ENCODE measurements around the gene HDAC4. TPM values are rescaled to one million over a fixed set of nuclear protein-coding genes. Genes with fewer than 3 reads are reported as not detected.

Gene HDAC4
- total RNA-seq, 4 donors from 2014 or later: 21.6 to 72.7 (median 35.2) TPM

DNA sequence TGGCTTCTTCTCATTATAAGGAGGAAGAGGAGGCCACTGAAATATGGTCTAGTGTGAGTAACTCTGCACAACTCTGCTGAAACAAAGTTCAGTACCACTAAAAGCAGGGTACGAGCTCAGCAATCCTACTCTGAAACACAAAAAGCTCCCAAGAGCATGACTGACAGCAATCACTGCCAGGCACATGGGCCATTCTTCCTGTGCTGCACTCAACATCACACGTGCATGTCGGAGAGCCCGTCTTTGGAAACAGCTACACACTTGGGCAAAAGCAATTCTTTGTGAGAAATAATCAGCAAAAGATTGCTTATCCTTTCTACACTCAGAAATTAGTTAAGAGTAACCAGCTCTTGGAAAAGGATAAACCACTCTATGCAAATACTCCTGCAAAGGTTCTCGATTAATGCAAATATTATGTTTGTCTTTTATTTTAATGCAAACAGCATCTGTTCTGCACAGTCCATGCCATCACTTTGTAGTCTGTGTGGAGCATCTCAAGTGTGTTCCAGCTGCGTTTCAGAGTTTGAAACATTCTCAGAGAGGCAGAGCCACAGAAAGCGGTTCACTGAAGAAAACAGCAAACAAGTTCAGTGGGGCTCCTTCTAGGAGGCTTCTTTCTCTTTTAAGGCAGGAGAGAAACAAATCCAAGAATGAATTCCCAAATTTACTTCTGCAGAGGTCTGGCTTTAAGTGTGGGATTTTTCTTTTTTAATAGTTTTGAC, 145.0 kb downstream of the HDAC4 start:
- Histone ChIP-seq H3K36me3 (no peaks in the 10 kb centered on the region), H3K9me3 (no peaks in the 10 kb centered on the region), H3K27ac (peak overlapping the region in 1 of 4 donors; percentile 11), H3K27me3 (no peaks in the 10 kb centered on the region), H3K4me1 (peaks cover 15 to 70% (median 27%) of the 10 kb centered on the region in 3 donors), H3K4me3 (no peak overlapping the region)
- TF ChIP-seq, protein P1, sequence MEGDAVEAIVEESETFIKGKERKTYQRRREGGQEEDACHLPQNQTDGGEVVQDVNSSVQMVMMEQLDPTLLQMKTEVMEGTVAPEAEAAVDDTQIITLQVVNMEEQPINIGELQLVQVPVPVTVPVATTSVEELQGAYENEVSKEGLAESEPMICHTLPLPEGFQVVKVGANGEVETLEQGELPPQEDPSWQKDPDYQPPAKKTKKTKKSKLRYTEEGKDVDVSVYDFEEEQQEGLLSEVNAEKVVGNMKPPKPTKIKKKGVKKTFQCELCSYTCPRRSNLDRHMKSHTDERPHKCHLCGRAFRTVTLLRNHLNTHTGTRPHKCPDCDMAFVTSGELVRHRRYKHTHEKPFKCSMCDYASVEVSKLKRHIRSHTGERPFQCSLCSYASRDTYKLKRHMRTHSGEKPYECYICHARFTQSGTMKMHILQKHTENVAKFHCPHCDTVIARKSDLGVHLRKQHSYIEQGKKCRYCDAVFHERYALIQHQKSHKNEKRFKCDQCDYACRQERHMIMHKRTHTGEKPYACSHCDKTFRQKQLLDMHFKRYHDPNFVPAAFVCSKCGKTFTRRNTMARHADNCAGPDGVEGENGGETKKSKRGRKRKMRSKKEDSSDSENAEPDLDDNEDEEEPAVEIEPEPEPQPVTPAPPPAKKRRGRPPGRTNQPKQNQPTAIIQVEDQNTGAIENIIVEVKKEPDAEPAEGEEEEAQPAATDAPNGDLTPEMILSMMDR (IDR thresholded peaks at IDR 0.05): no peak
- TF ChIP-seq POLR2A (IDR thresholded peaks at IDR 0.05): no peak
- WGBS, 2 donors: 83 to 89% methylated on average over 7 of the region's 7 CpGs
- DNase-seq: no peak
- intact Hi-C loops (cut with DNase I): no loop called here

DNA sequence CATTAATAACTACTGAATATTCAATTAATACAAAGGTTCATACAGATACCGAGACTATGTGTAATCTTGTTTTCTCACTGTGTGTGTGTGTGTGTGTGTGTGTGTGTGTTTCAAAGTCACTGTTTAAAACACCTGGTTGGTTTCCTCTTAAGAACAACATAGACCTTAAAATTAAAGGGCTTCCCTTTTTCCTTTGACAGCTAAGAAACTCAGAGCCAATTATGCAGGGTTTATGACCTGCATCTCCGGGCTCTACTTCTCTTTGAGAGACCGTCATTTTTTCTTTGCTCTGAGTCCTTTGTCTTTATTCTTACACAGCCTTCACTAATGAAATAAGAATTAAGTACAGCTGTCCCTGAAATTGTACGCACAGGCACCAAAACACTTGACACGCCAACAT, 145.6 kb downstream of the HDAC4 start:
- Histone ChIP-seq H3K27me3 (no peaks in the 10 kb centered on the region), H3K4me3 (no peak overlapping the region), H3K9me3 (no peaks in the 10 kb centered on the region), H3K36me3 (no peaks in the 10 kb centered on the region), H3K27ac (no peak overlapping the region), H3K4me1 (peaks cover 14 to 70% (median 23%) of the 10 kb centered on the region in 3 donors)
- 84 to 85% methylated on average over 5 of the region's 5 CpGs for WGBS, 2 donors
- intact Hi-C loops (cut with DNase I): no loop called here
- DNase-seq: no peak
- TF ChIP-seq, protein P1 (IDR thresholded peaks at IDR 0.05): no peak
- no peak for TF ChIP-seq POLR2A (IDR thresholded peaks at IDR 0.05)

- intact Hi-C loops (cut with DNase I): no loop called here
- no peak overlapping the region for H3K4me3 ChIP-seq
- H3K4me1 ChIP-seq: peaks cover 19 to 71% (median 21%) of the 10 kb centered on the region in 3 donors
- no peaks in the 10 kb centered on the region for H3K36me3 ChIP-seq
- TF ChIP-seq, protein P1 (IDR thresholded peaks at IDR 0.05): no peak
- TF ChIP-seq POLR2A (IDR thresholded peaks at IDR 0.05): no peak
- H3K27ac ChIP-seq: peak overlapping the region in 3 of 4 donors; percentile 47 to 61 (median 48)
- DNase-seq: no peak
- WGBS, 2 donors: 70 to 79% methylated on average over 6 to 7 of the region's 7 CpGs
- no peaks in the 10 kb centered on the region for H3K27me3 ChIP-seq
- no peaks in the 10 kb centered on the region for H3K9me3 ChIP-seq
Observed at GRCh38 chr2:239253701-239254436, 147.0 kb downstream of the HDAC4 start.

- no peaks in the 10 kb centered on the region for H3K27me3 ChIP-seq
- no peaks in the 10 kb centered on the region for H3K36me3 ChIP-seq
- peak overlapping the region in 3 of 4 donors; percentile 47 to 61 (median 48) for H3K27ac ChIP-seq
- no peak for DNase-seq
- peak overlapping the region in 1 of 4 donors; percentile 33 for H3K4me3 ChIP-seq
- intact Hi-C loops (cut with DNase I): no loop called here
- TF ChIP-seq, protein P1 (IDR thresholded peaks at IDR 0.05): no peak
- TF ChIP-seq POLR2A (IDR thresholded peaks at IDR 0.05): no peak
- H3K4me1 ChIP-seq: peaks cover 19 to 72% (median 21%) of the 10 kb centered on the region in 3 donors
- H3K9me3 ChIP-seq: no peaks in the 10 kb centered on the region
- 62 to 72% methylated on average over 6 to 7 of the region's 7 CpGs for WGBS, 2 donors
Observed at GRCh38 chr2:239253264-239253663, 147.6 kb downstream of the HDAC4 start.

DNA sequence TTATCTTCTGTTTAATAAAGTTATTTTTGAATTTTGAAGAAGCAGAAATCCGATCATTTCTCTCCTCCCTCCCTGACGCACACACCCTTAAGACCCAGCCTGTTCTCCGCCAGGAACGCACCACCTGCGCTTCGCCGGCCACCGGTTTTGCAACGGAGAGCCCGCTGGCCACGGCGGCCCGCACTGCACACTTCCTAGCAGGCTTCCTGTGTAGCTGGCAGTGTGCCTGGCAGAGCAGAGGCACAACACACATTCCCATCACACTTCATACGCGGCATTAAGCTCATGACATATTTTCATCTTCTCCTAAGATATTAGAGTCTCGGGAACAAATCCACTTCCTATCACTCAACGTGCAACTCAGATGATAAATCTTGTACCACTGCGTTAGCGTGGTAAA, 148.0 kb downstream of the HDAC4 start:
- TF ChIP-seq, protein P1 (IDR thresholded peaks at IDR 0.05): no peak
- TF ChIP-seq POLR2A (IDR thresholded peaks at IDR 0.05): no peak
- H3K36me3 ChIP-seq: no peaks in the 10 kb centered on the region
- H3K27ac ChIP-seq: peak overlapping the region in 3 of 4 donors; percentile 38 to 61 (median 47)
- peak overlapping the region in 1 of 4 donors; percentile 33 for H3K4me3 ChIP-seq
- intact Hi-C loops (cut with DNase I): no loop called here
- H3K27me3 ChIP-seq: no peaks in the 10 kb centered on the region
- H3K9me3 ChIP-seq: no peaks in the 10 kb centered on the region
- peaks cover 19 to 75% (median 21%) of the 10 kb centered on the region in 3 donors for H3K4me1 ChIP-seq
- DNase-seq: no peak
- WGBS, 2 donors: 67 to 72% methylated on average over 19 of the region's 19 CpGs
